ENCODE results near the gene LRAT. TPM values are rescaled to one million over a fixed set of nuclear protein-coding genes. Genes with fewer than 3 reads are reported as not detected.
"Not testable (repeated sequence)": the region's sequence is repeated elsewhere in the genome, so short reads cannot be mapped to it uniquely, and the experiment has no call there.

The LRAT gene
- total and polyA plus RNA-seq, 8 donors = 0.10 to 1.5 (median 0.51) TPM

- no peak for TF ChIP-seq CTCF (IDR thresholded peaks at IDR 0.05)
- H3K36me3 ChIP-seq = no peaks in the 10 kb centered on the region
- no peak overlapping the region for H3K4me3 ChIP-seq
- no peaks in the 10 kb centered on the region for H3K9me3 ChIP-seq
- ATAC-seq = no peak
- no peak for DNase-seq
- H3K27me3 ChIP-seq = no peaks in the 10 kb centered on the region
- no peaks in the 10 kb centered on the region for H3K4me1 ChIP-seq
- no peak overlapping the region for H3K27ac ChIP-seq
- intact Hi-C loops (cut with DNase I) = no loop called here
Measured at GRCh38 chr4:154714339-154715040, 29.3 kb upstream of the LRAT start.

- intact Hi-C loops (cut with DNase I) = no loop called here
- DNase-seq (no peak), ATAC-seq (no peak)
- Histone ChIP-seq H3K27me3 (no peaks in the 10 kb centered on the region), H3K36me3 (no peaks in the 10 kb centered on the region), H3K4me3 (no peak overlapping the region), H3K27ac (no peak overlapping the region), H3K9me3 (no peaks in the 10 kb centered on the region), H3K4me1 (no peaks in the 10 kb centered on the region)
- no peak for TF ChIP-seq CTCF (IDR thresholded peaks at IDR 0.05)
Measured at GRCh38 chr4:154719087-154719486, 24.7 kb upstream of the LRAT start.

DNA sequence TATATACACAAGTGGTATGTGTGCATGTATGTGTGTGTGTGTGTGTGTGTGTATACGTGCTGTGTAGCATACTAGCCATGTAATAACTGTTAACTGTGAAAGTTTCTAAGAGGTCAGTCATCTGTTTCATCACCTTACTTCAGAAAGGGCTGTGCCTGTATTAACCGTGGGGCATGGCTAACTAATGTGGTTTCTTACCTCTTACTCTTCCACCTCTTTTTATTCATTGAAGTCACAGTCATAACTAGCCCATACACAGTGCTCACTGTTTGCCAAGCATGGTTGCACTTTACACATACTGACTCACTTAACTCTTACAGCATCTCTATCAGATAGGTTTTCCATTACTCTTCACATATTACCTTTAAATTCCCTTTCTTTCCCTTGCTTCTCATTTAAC, 23.7 kb upstream of the LRAT start:
- no peak overlapping the region for H3K4me3 ChIP-seq
- ATAC-seq (no peak), DNase-seq (no peak)
- no peak for TF ChIP-seq CTCF (IDR thresholded peaks at IDR 0.05)
- H3K36me3 ChIP-seq = no peaks in the 10 kb centered on the region
- H3K9me3 ChIP-seq = no peaks in the 10 kb centered on the region
- no peak overlapping the region for H3K27ac ChIP-seq
- intact Hi-C loops (cut with DNase I) = no loop called here
- no peaks in the 10 kb centered on the region for H3K4me1 ChIP-seq
- no peaks in the 10 kb centered on the region for H3K27me3 ChIP-seq

DNA sequence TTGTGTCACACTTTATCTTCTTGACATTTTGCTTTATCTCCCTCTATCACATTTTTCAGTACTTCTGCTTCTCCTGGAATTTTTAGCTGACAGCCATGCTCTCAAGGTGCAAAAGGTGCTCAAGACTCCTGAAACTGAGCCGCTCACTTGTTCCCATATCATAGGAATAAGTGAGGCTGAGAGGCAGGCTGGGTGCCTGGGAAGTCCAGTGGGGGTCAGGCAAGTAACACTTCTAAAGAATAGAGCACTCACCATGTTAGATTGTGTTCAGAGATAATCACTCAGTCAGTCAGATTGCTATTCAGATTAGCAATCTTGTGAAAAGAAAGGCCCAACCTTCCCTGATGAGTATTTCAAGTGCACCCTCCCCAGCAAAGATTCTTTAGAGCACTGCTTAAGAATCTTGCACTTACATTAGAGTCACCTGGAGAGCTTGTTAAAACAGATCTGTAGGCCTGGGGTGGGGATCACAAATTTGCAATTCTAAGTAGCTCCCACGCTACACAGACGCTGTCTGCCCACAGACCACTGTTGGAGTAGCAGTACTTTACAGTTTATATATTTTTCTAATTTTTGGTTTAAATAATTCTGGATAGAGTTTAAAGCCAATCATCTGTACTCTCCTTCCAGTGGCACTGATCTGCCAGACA, 23.1 kb upstream of the LRAT start:
- ATAC-seq (peak; percentile 42), DNase-seq (no peak)
- no peak overlapping the region for H3K27ac ChIP-seq
- no peaks in the 10 kb centered on the region for H3K4me1 ChIP-seq
- no peaks in the 10 kb centered on the region for H3K27me3 ChIP-seq
- no peak overlapping the region for H3K4me3 ChIP-seq
- H3K9me3 ChIP-seq = no peaks in the 10 kb centered on the region
- TF ChIP-seq CTCF (IDR thresholded peaks at IDR 0.05) = no peak
- intact Hi-C loops (cut with DNase I) = no loop called here
- no peaks in the 10 kb centered on the region for H3K36me3 ChIP-seq

DNA sequence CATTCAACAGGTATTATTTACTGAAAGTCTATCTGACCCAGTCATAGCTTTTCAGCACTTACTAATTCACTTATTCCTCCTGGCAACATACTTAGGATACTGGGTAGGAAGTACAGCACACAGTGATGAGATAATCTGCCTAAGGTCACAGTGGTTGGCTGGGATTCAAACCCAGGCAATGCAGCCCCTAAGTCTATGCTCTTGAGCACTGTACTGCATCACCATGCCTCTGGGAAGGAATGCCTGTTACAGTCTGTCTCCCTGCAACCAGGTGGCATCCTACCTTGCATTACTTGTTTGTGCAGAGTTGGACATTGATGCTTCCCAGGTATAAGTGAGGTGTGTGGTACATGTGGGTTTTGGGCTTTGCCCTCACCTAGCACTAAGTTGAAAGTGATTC, 21.5 kb upstream of the LRAT start:
- Histone ChIP-seq H3K4me1 (no peaks in the 10 kb centered on the region), H3K36me3 (no peaks in the 10 kb centered on the region), H3K27me3 (no peaks in the 10 kb centered on the region), H3K9me3 (no peaks in the 10 kb centered on the region), H3K4me3 (no peak overlapping the region), H3K27ac (no peak overlapping the region)
- no peak for ATAC-seq
- DNase-seq = no peak
- no peak for TF ChIP-seq CTCF (IDR thresholded peaks at IDR 0.05)
- intact Hi-C loops (cut with DNase I) = no loop called here

DNA sequence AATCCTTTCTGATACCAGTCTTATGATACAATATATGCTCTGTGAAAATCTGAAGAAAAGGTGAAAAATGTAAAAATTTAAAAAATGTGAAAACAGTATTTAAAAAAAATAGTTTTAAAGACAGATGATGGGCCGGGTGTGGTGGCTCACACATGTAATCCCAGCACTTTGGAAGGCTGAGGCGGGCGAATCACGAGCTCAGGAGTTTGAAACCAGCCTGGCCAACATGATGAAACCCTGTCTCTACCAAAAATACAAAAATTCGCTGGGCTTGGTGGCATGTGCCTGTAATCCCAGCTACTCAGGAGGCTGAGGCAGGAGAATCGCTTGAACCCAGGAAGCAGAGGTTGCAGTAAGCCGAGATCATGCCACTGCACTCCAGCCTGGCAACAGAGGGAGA, 20.2 kb upstream of the LRAT start:
- ATAC-seq; DNase-seq; H3K9me3 ChIP-seq; H3K27ac ChIP-seq; H3K4me1 ChIP-seq; H3K27me3 ChIP-seq; intact Hi-C loops (cut with DNase I); H3K36me3 ChIP-seq; H3K4me3 ChIP-seq: not testable (repeated sequence)
